HG02759 (cell line): ENCODE results near the gene PYGO2.
"Not testable (repeated sequence)": the region's sequence is repeated elsewhere in the genome, so short reads cannot be mapped to it uniquely, and the experiment has no call there.

Experiments
- ATAC-seq: cut with Tn5 transposase; IDR thresholded peaks from one replicate; pipeline ENCODE4 v1.9.1; 2021; ENCODE audit warnings: mild to moderate bottlenecking, moderate library complexity; ENCODE audit not compliant: unreplicated experiment

PYGO2 gene

DNA sequence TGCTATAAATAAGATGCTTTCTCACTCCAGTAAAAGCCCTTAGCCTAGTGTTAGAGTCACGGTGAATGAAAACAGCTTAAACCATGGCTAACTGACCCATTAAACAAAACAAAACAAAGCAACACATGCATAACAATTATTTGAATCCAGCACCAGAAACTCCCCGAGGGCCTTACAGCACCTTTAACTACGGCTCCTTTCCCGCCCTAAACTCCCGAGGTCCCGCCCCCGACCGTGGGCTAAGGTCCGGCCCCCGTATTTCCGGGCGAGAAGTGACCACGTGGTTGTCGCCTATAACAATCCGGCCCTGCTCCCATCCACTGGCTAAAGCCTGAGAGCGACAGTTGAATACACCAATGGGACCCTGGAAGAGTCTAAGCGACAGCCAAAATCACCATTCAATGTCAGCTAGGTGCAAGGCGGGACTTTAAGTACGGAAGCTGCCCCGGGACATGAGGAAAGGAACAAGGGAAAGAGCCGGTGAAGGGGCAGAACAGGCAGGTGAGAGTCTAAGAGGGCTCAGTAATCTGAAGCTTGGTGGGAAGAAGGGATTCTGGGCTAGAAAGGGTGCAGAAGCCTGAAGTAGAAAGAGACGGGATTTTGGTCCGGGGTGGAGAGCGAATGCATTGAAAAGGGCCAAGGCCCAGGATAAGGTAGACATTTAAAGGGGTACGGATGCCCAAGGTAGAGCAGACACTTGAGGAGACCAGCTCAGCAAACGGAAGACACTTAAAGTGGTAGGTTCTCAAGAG, 21.5 kb upstream of the PYGO2 start, which contains the start of gene FLAD1:
TSS of gene FLAD1 (plus strand) at position 448 of the 752 bp plus-strand sequence. CDS start 351 bp downstream, outside the sequence.
- peak; percentile 100 for ATAC-seq

DNA sequence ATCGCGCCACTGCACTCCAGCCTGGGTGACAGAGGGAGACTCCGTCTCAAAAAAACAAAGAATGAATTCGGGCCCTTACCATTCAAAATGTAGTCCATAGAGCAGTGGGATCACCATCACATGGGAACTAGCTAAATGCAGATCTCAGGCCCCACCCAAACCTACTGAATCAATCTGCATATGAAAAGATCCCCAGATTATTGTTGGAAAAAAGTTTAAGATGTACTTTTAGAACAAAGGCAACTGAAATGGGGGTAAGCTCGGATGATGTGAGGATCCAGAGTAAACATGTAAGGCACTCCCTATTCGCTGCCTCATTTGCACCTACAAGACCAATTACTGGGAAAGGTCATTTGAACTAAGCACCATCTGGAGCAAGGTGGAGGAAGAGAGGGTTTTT, 20.8 kb upstream of the PYGO2 start:
- no peak for ATAC-seq

DNA sequence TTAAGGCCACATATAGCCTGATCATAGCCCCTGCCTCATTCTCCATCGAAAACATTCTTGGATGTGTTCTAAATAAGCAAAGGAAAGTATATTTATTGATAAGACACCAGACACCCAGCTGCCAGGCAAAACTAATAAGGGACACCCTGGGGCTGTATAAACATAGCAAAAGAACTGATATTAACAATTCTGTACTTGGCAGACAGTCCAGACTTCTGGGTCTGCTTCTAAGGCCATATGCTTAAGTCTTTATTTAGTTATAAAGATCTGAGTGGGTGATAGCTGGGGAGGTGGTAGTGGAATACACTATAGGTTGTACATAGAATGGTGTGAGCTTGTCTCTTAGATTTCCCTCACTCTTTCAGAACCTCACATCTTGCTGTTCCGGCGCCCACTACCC, 16.8 kb upstream of the PYGO2 start:
- no peak for ATAC-seq

DNA sequence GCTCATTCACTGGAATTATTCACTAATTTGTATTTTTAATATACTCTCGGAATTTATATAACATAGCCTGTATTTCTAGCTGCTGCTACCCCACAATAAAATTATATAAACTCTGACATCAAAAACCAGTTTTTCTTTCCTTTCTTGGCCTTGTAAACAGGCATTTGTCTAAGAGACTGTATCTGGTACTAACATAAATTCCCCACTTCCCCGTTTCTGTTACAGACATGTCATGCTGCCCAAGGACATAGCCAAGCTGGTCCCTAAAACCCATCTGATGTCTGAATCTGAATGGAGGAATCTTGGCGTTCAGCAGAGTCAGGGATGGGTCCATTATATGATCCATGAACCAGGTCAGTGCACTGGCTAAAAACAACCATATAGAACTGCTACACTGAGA, 16.2 kb upstream of the PYGO2 start:
- not testable (repeated sequence) for ATAC-seq

DNA sequence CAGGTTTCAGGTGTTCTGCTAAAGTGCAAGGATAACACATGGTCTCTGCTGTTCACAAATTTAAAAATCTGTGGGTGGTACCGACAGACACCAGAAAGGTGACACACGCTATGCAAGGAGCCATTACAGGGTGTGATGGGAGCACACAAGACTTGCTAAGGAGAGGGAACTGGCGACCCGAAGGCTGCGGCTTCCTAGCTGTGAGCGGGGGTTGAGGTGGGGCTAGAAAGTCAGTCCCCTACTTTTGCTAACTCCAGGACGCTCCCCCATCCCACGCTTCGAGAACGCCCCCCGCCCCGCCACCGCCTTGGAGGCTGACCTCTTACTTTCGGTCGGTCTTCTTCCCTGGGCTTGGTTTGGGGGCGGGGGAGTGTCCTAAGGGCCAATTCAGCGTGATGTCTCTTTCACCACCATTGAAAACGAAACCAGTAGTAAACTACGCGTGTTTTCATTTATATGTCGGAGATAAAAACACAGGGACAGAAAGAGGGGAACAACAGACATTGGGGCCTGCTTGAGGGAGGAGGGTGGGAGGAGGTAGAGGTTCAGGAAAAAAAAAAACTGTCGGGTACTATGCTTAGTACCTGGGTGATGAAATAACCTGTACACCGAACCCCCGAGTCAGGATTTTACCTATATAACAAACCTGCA, 14.0 kb upstream of the PYGO2 start:
- no peak for ATAC-seq

DNA sequence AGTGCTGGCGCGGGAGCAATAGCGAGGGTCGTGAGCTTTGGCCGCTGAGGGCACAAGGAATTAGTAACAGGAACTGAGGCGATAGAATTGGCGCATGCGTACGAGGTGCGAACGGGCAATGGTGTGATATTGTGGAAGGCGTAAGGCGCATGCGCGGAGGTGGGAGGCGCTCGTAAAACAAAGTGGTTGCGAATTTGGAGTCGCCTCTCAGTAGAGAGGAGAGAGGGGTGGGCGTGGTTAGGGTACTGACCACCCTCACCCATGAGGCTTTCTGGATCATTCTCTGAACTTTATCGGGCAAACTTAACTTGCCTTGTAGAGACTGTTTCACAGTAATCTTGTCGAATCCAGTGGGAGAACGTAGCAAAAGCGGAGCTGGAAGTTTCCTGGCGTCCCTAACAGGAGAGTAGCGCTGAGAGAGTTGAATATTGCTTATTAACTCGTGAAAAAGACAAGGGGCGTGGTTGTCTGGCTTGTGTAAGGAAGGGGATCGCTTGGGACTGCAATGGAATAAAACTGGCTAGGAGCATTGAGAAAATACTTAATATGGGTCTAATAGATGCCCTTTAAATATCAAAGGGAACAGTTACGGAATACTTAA, 13.3 kb upstream of the PYGO2 start:
- ATAC-seq = peak; percentile 55

DNA sequence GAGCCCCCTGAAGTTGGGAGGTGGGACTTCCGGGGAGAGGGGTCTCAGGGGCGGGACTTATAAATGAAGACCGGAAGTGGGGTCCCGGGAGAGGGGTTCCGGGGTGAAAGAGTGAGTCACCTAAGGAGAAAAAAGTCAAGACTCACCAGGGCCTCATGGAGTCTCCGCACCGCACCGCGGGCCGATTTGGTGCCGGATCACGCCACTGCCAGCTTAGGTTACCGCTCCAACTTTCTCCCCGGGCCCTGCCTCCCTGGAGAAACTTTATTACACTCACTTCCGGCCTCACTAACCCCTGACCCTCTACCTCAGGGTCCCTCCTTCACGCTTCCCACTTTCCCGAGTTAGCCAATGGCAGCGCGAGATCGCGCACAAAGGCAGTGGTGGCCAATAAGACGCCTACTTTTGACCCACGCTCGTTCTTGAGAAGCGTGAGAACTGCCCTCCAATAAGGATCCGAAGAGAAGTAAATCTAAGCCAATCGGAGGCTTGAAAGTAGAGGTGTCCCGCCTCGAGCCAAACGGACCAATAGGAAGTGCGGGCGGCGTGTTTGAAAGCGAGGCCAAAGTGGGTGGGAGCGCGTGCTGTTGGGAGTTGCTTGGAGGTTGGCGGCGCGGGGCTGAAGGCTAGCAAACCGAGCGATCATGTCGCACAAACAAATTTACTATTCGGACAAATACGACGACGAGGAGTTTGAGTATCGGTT, 12.7 kb upstream of the PYGO2 start, which contains the start of gene CKS1B:
TSS of gene CKS1B (plus strand) at position 580 of the 706 bp plus-strand sequence. CDS start at position 645, 65 bp downstream.
- ATAC-seq = peak; percentile 75

DNA sequence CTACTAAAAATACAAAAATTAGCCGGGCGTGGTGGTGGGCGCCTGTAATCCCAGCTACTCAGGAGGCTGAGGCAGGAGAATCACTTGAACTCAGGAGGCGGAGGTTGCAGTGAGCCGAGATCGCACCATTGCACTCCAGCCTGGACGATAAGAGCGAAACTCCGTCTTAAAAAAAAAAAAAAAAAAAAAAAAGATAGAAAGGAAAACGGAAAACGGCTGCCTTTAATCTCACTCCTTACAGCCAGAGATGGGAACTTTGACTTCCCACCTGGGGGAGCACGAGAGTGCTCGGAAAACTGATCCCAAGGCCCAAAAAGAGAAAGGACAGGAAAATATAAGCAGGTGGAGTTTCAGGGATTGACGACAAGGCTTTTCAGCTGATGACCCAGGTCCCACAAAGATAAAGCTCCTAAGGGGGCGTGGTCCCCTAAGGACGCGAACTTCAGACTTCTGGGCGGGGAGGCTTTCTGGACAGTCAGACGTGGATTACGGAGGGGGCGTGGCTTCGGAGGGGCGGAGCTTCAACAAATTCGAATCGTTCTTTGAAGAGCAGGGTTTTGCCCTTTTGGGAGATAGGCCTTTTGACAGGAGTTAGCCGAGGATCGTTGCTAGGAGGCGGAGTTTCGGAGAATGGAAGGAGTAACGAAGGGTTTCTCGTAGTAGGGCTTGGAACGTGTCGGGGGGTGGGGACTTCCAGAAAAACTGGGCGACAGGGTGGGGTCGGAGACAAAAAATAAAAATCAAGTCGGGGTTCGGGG, 11.9 kb upstream of the PYGO2 start:
- peak; percentile 14 for ATAC-seq

DNA sequence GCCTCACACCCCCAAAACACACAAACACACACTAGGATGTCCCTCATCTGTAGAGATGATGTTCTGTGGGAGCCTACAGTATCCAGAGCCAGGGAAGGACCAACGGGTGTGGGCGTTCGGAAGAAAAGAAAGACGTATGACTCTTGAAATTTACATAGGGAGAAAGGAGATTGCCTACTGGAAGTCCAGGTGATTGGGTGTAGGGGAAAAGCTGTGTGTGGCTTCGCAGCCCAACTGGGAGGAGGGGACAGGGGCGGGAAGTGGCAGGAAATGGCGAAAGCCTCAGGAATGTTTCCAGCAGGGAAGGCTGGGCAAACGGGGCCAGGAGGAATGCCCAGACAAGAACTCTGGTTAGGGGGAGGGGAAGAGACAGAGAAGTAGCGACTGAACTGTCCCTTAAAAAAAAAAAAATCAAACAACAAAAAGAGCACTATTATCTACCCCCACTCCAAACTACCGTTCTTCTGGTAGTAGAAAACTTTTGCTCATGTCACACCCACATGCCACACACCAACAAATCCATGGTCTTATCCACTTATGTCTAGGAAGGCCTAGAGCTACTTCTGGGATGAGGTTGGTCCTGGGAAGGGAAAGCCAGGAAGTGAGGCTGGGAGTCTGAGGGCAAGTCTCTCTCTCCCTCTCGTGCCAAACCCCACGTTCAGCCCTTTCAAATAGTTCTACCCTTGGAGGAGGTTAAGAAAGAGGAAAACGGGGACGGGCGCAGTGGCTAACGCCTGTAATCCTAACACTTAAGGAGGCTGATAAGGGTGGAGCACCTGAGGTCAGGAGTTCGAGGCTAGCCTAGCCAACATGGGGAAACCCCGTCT, 11.1 kb upstream of the PYGO2 start:
- no peak for ATAC-seq

DNA sequence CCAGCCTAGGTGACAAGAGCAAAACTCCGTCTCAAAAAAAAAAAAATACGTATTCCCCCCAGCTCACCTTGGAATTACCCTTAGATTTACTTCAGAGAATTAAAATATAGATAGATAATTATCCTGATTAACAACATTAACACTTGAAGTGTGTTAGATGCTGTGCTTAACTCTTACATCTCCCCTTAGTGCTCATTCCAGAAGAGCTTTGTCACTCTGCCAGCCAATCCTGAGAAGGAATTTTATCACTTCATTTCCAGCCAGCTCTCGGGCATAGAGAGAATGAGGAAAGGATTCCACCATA, 10.6 kb upstream of the PYGO2 start:
- ATAC-seq = no peak

DNA sequence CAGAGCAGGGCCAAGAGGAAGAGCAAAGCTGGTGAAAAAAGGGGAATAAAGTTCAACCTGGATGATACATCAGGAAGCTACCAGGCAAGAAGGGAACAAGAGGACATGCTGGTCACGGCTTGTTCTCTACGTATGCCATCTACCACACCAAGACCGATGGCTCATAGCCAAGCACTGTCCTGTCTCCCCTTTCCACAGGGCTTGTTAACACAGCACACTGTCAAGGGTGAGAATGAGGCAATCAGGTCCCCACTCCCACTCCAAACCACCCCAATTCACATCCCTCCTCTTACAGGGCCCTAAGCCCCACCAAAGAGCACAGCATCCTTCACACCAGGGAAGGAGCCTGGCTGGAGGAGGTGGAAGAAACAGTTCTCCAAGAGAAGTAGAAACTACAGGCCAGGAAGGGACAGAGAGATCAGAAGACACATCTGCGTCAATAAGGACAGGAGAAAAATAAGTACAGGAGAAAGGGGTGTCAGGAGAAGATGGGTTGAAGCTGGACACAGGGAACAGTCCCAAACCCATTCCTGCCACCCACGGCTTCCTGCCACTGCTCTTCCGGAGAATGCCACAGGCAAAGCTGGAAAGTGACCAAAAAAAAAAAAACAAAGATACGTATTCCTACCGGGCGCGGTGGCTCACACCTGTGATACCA, 9.9 kb upstream of the PYGO2 start:
- ATAC-seq = no peak

DNA sequence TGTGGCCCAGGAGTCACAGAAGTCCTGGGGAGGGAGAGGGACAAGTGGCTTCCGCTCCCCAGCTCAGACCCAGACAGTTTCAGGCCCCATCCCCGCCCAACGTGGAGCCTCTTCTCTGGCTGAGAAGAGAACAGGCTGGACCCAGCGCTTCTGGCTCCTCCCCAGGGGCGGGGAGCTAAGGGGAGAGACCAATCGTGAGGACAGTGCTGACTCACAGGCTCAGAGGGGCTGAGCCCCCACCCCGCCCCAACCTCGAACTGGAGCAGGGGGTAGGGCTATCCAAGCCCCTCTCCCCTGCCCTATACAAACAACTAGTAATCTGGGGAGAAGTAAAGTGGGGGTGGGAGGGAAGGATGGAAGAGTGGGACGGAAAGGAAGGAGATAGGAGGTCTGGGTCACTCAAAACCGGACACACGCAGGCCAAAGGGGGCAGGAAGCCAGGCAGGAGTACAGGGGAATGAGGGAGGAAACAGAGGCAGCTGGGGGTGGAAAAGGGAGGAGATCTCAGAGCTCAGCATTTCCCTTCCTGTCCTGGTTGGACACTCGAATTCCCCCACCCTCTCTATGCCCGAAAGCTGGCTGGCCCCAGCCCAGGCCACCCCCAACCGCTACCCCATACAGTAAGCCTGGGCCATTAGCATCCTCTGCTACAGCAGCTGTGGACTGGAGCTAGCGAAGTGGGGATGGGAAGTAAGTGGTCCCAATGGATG, 9.2 kb upstream of the PYGO2 start, which contains the start of gene SHC1:
TSS of gene SHC1 (minus strand) at position 117 of the 710 bp plus-strand sequence. CDS start 221 bp downstream, outside the sequence.
- ATAC-seq = peak; percentile 30

DNA sequence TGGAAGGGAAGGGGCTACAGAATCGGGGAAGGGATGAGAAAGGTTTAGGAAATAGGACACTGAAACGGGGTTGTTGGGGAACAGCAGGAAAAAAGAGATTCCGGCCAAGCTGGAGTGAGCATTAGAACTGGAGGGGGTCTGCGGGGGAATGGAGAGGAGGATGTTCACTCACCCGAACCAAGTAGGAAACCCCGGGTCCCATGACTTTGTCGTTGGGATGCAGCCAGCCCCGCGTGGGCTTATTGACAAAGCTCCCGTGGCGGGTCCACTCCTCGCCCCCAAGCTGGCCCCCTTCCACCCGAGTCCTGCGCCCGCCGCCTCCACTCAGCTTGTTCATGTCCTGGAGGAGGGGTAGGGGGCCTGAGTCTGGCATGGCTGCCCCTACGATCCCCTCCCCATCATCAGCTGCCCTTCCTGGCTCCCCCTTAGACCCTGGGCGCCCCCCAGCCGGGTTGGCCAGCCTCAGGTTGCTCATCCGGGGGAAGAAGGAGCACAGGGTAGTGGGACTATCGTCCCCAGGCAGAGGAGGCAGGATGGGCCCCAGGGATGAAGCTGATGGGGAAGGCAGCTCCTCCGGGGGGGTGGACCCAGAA, 8.4 kb upstream of the PYGO2 start:
- no peak for ATAC-seq

DNA sequence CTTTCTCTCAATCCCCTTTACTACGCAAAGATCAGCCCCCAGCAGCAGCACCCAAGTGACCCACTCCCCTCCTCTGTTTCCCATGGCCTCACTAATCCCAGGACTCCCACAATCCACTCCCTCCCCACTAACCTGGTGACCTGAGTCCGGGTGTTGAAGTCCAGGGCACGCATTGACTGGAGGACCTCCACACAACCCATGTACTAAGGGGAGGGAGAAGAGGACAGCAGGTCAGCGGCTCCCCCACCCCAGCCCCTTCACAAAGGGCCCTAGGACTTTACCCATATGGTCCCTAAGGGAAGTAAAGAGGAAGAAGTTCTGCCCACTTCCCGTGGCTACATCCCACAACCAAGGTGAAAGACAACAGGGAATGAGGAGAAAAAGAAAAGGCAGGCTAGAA, 7.7 kb upstream of the PYGO2 start:
- no peak for ATAC-seq

DNA sequence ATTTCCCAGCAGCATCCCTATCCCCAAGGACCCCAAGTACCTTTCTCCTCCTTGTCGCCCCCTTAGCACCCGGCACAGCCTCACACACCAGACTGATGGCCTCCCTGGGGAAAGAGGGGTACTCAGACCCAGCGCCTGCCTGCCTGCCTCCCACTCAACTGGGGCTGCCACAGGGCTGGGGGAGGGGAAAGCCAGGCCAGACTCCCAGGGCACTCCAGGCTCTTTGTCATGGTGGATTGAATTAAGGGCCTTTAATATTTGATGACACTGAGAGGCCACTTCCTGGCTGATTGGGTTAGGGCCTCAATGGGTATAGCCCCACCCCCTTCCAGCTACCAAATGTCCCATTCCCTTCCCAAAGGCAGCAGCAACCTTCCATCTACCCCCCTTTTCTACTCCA, 7.1 kb upstream of the PYGO2 start:
- ATAC-seq = no peak

DNA sequence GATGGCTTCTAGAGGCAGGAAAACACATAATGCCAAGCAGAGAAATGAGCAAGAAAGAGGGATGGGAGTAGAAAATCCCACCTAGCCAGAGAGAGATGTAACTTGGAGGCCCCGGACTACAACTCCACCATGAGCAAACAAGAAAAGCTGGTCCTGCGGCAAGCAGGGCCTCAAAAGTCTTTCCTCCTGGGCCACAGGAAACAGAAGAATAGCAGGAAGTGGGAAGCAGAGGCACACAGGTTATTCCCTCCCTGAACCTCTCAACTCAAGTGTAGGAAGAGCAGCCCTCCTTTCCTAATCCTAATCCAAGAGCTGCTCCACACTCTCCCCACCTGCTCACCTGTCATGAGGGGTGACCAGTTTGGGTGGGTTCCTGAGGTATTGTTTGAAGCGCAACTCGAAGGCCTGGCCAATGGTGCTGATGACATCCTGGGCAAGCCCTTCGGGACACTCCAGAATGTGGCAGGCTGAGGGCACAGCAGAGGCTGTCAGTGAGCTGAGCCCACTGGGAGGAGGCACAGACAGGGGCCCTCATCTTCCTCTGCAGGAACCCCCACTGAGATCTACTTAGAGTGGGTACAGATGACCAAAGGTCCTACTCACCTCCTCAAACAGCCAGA, 5.9 kb upstream of the PYGO2 start:
- no peak for ATAC-seq

DNA sequence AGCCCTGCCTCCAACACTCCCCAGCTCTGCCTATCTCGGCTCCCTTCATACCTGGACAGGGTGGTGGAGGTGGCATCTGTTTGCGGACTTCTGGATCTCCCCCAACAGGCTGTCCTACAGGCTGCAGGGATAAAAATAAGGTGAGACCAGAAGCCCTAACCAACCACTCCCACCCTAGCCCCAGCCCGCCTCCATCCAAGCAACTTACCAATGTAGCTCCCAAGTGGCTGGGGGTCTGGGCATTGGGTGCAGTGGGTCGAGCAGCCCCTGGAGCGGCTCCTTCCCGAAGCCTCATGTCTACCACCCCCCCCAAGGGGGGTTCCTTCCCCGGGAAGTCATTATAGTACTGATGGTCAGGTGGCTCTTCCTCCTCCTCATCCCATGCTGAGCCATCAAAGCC, 4.5 kb upstream of the PYGO2 start:
- ATAC-seq = no peak

DNA sequence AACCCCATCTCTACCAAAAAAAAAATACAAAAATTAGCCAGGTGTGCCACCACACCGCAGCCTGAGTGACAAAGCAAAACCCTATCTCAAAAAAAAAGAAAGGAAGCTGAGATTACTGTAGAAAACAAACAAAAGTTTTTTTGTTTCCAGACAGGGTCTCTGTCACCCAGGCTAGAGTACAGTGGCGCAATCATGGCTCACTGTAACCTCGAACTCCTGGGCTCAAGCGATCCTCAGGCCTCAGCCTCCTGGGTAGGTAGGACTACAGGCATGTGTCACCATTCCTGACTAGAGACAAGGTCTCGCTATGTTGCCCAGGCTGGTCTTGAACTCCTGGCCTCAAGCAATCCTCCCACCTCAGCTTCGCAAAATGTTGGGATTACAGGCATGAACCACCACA, 2.8 kb upstream of the PYGO2 start:
- no peak for ATAC-seq
